Activated CD4-positive, alpha-beta T cell treated with anti-CD3 and anti-CD28 coated beads, Interleukin-2, amount 10 ng/mL, durations not matched to agents 7 days and 5 days (primary cell): ENCODE data around the gene WDFY2. TPM values are rescaled to one million over a fixed set of nuclear protein-coding genes. Genes with fewer than 3 reads are reported as not detected.

Experiments
- CTCF ChIA-PET: fragments of 350-600 bp; sonication (Branson Sonifier 250); formaldehyde crosslinking; loops from one replicate; lab custom pipeline; 2021; ENCODE audit warnings: antibody characterized with exemption; lab: Charles Lee
- POLR2A ChIA-PET: fragments of 350-600 bp; sonication (Branson Sonifier 250); formaldehyde crosslinking; loops from one replicate; lab custom pipeline; 2021; ENCODE audit warnings: antibody characterized with exemption; lab: Charles Lee
- DNase-seq: peaks from one replicate; pipeline ENCODE4 v3.0.0-alpha.2; 2020
- H3K27ac Mint-ChIP-seq: one replicate; pipeline ENCODE4 v1.8.0; 2021; ENCODE audit warnings: mild to moderate bottlenecking, moderate library complexity, mixed read lengths
- H3K27me3 Mint-ChIP-seq: one replicate; pipeline ENCODE4 v1.8.0; 2021; ENCODE audit warnings: mixed read lengths
- H3K36me3 Mint-ChIP-seq: one replicate; pipeline ENCODE4 v1.8.0; 2021; ENCODE audit warnings: low read depth, mixed read lengths
- H3K4me1 Mint-ChIP-seq: one replicate; pipeline ENCODE4 v1.8.0; 2021; ENCODE audit warnings: mixed read lengths
- H3K4me3 Mint-ChIP-seq: one replicate; pipeline ENCODE4 v1.8.0; 2021; ENCODE audit warnings: mild to moderate bottlenecking, moderate library complexity, mixed read lengths
- H3K9me3 Mint-ChIP-seq: one replicate; pipeline ENCODE4 v1.8.0; 2021; ENCODE audit warnings: mixed read lengths
- total RNA-seq, 2 experiments: library from RNA; stranded (reverse); gene quantifications; one replicate each; pipeline ENCODE4 v1.2.3, GENCODE V29; 2021

The WDFY2 gene
- total RNA-seq, 2 experiments from 2014 or later: 10.9 to 12.6 TPM

GRCh38 chr13:51797664-51798488, 213.6 kb downstream of the WDFY2 start:
- Mint-ChIP-seq H3K4me3 (no peak overlapping the region), H3K27me3 (no peaks in the 10 kb centered on the region), H3K27ac (no peak overlapping the region), H3K9me3 (no peaks in the 10 kb centered on the region), H3K36me3 (no peaks in the 10 kb centered on the region), H3K4me1 (peaks cover 34% of the 10 kb centered on the region)
- POLR2A ChIA-PET: interaction anchor here (1.0 kb wide), 1 partner anchor 345 kb away, joined by 3 read pairs; the partner anchor contains the start of gene INTS6
- CTCF ChIA-PET: interaction anchor here (0.6 to 2.6 kb wide), 31 partner anchors 11 to 685 kb away, joined by 3 to 15 read pairs (median 4); no protein-coding TSS in a partner anchor
- DNase-seq: peak; percentile 79

GRCh38 chr13:51799261-51799660, 215.0 kb downstream of the WDFY2 start:
- Mint-ChIP-seq H3K4me3 (no peak overlapping the region), H3K36me3 (no peaks in the 10 kb centered on the region), H3K27me3 (no peaks in the 10 kb centered on the region), H3K27ac (no peak overlapping the region), H3K9me3 (no peaks in the 10 kb centered on the region), H3K4me1 (peaks cover 29% of the 10 kb centered on the region)
- DNase-seq: no peak
- ChIA-PET POLR2A (interaction anchor here (0.8 kb wide), 1 partner anchor 637 kb away, joined by 3 read pairs; no protein-coding TSS in a partner anchor), CTCF (interaction anchor here (0.5 to 2.3 kb wide), 4 partner anchors 14 to 573 kb away, joined by 3 to 7 read pairs (median 5); no protein-coding TSS in a partner anchor)

GRCh38 chr13:51800486-51800885, 216.2 kb downstream of the WDFY2 start:
- peaks cover under 1% of the 10 kb centered on the region for H3K36me3 Mint-ChIP-seq
- POLR2A ChIA-PET: interaction anchor here (1.2 kb wide), 1 partner anchor 361 kb away, joined by 3 read pairs; no protein-coding TSS in a partner anchor
- no peak overlapping the region for H3K27ac Mint-ChIP-seq
- DNase-seq: no peak
- H3K9me3 Mint-ChIP-seq: no peaks in the 10 kb centered on the region
- no peak overlapping the region for H3K4me3 Mint-ChIP-seq
- H3K4me1 Mint-ChIP-seq: peaks cover 39% of the 10 kb centered on the region
- no peaks in the 10 kb centered on the region for H3K27me3 Mint-ChIP-seq
- CTCF ChIA-PET: interaction anchor here (0.8 to 1.5 kb wide), 7 partner anchors 11 to 514 kb away, joined by 3 to 6 read pairs (median 3); no protein-coding TSS in a partner anchor

- no peak for DNase-seq
- H3K4me1 Mint-ChIP-seq: peaks cover 44% of the 10 kb centered on the region
- peaks cover 3% of the 10 kb centered on the region for H3K36me3 Mint-ChIP-seq
- CTCF ChIA-PET: interaction anchor here (0.7 to 1.5 kb wide), 4 partner anchors 12 to 515 kb away, joined by 3 to 6 read pairs (median 3); no protein-coding TSS in a partner anchor
- no peak overlapping the region for H3K4me3 Mint-ChIP-seq
- POLR2A ChIA-PET: interaction anchor here (1.2 to 1.3 kb wide), 2 partner anchors 349 to 362 kb away, joined by 3 read pairs; partner anchors contain the start of gene INTS6
- H3K27ac Mint-ChIP-seq: peak overlapping the region; percentile 99
- no peaks in the 10 kb centered on the region for H3K27me3 Mint-ChIP-seq
- H3K9me3 Mint-ChIP-seq: no peaks in the 10 kb centered on the region
These were observed 217.4 kb downstream of the WDFY2 start for GRCh38 chr13:51801631-51802099.

GRCh38 chr13:51802631-51803418, 218.6 kb downstream of the WDFY2 start:
- POLR2A ChIA-PET: interaction anchor here (0.7 to 1.3 kb wide), 2 partner anchors 350 to 848 kb away, joined by 3 to 5 read pairs; partner anchors contain the start of gene INTS6
- H3K9me3 Mint-ChIP-seq: no peaks in the 10 kb centered on the region
- CTCF ChIA-PET: interaction anchor here (0.6 to 1.1 kb wide), 3 partner anchors 11 to 386 kb away, joined by 3 read pairs; no protein-coding TSS in a partner anchor
- no peaks in the 10 kb centered on the region for H3K27me3 Mint-ChIP-seq
- H3K27ac Mint-ChIP-seq: peak overlapping the region; percentile 99
- peaks cover 3% of the 10 kb centered on the region for H3K36me3 Mint-ChIP-seq
- H3K4me3 Mint-ChIP-seq: peak overlapping the region; percentile 86
- DNase-seq: no peak
- H3K4me1 Mint-ChIP-seq: peaks cover 41% of the 10 kb centered on the region

- Mint-ChIP-seq H3K36me3 (peaks cover 3% of the 10 kb centered on the region), H3K27ac (peak within 1 kb of the TSS; percentile 99), H3K4me1 (peaks cover 41% of the 10 kb centered on the region), H3K27me3 (no peaks in the 10 kb centered on the region), H3K9me3 (no peaks in the 10 kb centered on the region), H3K4me3 (peak within 1 kb of the TSS; percentile 86)
- DNase-seq: peak; percentile 88
- CTCF ChIA-PET: interaction anchor here (1.1 kb wide), 1 partner anchor 10 kb away, joined by 3 read pairs; no protein-coding TSS in a partner anchor
- POLR2A ChIA-PET: no interaction called here
These were observed 219.4 kb downstream of the WDFY2 start, which contains the start of gene DHRS12 for GRCh38 chr13:51803422-51804294. TSS of gene DHRS12 (minus strand) at chr13:51804163. CDS start at chr13:51799659, 4,504 bp downstream.

- Mint-ChIP-seq H3K4me3 (peak overlapping the region; percentile 84), H3K4me1 (peaks cover 41% of the 10 kb centered on the region), H3K27me3 (no peaks in the 10 kb centered on the region), H3K9me3 (no peaks in the 10 kb centered on the region), H3K27ac (peak overlapping the region; percentile 91), H3K36me3 (peaks cover 3% of the 10 kb centered on the region)
- ChIA-PET POLR2A (no interaction called here), CTCF (interaction anchor here (1.1 to 1.6 kb wide), 3 partner anchors 8 to 11 kb away, joined by 3 to 8 read pairs (median 6); no protein-coding TSS in a partner anchor)
- peak; percentile 31 for DNase-seq
These were observed 220.3 kb downstream of the WDFY2 start for GRCh38 chr13:51804295-51805172.

- Mint-ChIP-seq H3K4me1 (peaks cover 41% of the 10 kb centered on the region), H3K27me3 (no peaks in the 10 kb centered on the region), H3K36me3 (peaks cover 3% of the 10 kb centered on the region), H3K9me3 (no peaks in the 10 kb centered on the region), H3K27ac (peak overlapping the region; percentile 91), H3K4me3 (peak overlapping the region; percentile 84)
- DNase-seq: no peak
- ChIA-PET CTCF (interaction anchor here (1.1 to 1.6 kb wide), 3 partner anchors 9 to 10 kb away, joined by 3 to 8 read pairs (median 6); no protein-coding TSS in a partner anchor), POLR2A (no interaction called here)
These were observed 221.1 kb downstream of the WDFY2 start for GRCh38 chr13:51805313-51805712.

GRCh38 chr13:51805925-51806324, 221.7 kb downstream of the WDFY2 start:
- DNase-seq: no peak
- Mint-ChIP-seq H3K4me3 (no peak overlapping the region), H3K27me3 (no peaks in the 10 kb centered on the region), H3K9me3 (no peaks in the 10 kb centered on the region), H3K4me1 (peaks cover 43% of the 10 kb centered on the region), H3K36me3 (peaks cover 3% of the 10 kb centered on the region), H3K27ac (no peak overlapping the region)
- POLR2A ChIA-PET: no interaction called here
- CTCF ChIA-PET: interaction anchor here (1.1 to 1.6 kb wide), 3 partner anchors 8 to 10 kb away, joined by 3 to 8 read pairs (median 6); no protein-coding TSS in a partner anchor

GRCh38 chr13:51806566-51806965, 222.3 kb downstream of the WDFY2 start:
- CTCF ChIA-PET: no interaction called here
- H3K4me3 Mint-ChIP-seq: no peak overlapping the region

More at GRCh38 chr13:51806566-51806965, 222.3 kb downstream of the WDFY2 start:
- POLR2A ChIA-PET: no interaction called here
- no peak for DNase-seq
- H3K4me1 Mint-ChIP-seq: peaks cover 42% of the 10 kb centered on the region
- no peaks in the 10 kb centered on the region for H3K27me3 Mint-ChIP-seq
- H3K27ac Mint-ChIP-seq: no peak overlapping the region
- H3K9me3 Mint-ChIP-seq: no peaks in the 10 kb centered on the region
- H3K36me3 Mint-ChIP-seq: peaks cover 3% of the 10 kb centered on the region
